ENCODE measurements around the gene NCKAP1. TPM values are rescaled to one million over a fixed set of nuclear protein-coding genes. Genes with fewer than 3 reads are reported as not detected.

NCKAP1 gene
- polyA plus RNA-seq, 1 donor = 81.7 TPM

- DNase-seq = no peak
Measured at GRCh38 chr2:182868054-182868796, 170.0 kb downstream of the NCKAP1 start.

- DNase-seq = no peak
Measured at GRCh38 chr2:182867426-182868053, 170.7 kb downstream of the NCKAP1 start.

DNA sequence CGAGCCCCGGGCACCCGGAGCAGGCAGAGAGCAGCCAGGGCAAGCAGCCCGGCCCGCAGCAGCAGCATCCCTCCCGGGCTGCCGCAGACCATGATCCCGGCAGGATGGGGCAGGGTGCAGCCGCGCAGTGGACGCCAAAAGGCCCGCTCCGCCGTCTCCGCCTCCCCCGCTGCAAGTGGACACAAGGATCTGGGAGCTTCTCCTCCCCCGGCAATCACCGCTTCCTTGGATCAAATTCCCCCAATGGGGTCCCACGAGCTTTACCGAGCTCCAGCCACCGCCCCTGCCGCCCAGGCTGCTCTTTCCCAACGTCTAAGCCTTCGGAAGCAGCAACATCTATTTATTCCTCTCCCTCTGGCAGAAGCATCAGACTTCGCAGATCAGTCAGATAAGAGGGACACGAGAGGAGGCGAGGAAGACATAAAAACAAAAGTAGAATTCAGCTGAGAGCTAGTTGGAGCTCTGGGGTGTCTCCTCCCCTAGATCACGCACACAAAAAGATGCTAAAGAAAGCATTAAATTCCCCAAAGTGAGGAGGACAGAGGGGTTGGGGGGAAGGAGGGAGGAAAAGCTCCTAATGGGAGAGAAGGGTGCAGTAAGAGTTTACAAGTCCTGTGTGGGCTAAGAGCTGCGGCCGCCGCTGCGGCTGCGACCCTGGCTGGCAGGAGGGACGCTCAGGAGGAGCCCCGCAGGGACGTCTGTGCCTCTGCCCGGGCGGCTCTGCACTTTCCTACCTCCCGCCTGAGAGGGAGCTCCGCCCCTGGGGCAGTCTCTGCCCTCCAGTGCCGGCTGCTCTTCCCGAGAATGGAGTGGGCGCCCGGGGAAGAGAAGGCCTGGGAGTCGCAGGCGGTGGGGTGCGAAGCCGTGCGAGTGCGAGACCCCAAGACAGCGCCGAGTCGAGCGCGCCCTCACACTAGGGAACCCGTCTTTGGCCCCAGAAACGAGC is 171.5 kb downstream of the NCKAP1 start, which contains the start of gene FRZB:
FRZB (minus strand) TSS at position 177 of the 946 bp plus-strand sequence; CDS start at position 92, 85 bp downstream.
- peak; percentile 80 for DNase-seq

GRCh38 chr2:182866095-182866460 is 172.2 kb downstream of the NCKAP1 start:
- DNase-seq = no peak

DNA sequence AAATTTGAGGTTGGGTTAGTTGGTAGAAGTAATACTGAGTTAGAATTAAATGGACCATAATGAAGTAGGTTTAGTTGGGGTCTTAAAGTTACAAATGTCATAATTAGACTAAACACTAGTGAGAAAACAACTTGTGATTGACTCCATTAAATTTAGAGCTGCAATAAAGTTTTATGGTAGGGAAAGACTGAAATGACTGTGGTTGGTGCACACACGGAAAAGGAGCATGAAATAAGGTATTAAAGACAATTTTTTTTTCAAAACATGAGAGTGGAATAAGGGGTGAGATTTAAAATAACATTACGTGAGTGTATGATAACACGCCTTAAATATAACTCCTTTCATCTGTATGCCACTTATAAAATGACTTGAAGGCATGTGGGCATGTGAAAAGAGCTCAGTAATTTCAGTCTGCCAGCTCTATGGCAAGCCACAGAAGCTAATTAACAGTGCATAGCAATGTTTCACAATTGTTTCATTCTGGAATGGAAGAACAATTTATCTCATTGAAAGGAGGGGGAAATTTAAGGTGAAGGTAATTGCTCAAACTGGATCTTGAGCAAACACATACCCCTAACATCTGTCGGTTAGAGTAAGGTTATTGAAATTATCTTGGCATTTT is 173.2 kb downstream of the NCKAP1 start:
- no peak for DNase-seq

DNA sequence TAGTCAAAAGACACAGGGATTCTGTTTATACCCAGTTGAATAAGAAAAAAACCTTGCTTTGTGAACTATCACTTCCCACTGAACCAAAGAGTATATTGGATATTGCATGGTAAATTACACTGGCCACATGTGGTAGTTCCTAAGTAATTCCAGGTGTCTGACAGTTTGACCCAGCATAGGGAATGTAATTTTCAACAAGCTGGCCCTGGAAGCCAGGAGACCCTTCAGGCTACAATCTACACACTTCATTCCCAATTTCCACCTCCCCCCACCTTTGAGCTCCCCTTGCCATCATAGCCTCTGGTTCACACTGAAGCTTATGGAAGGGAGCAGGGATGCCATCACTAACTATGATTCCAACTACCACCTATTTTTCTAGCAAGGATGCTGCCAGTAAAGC is 174.6 kb downstream of the NCKAP1 start:
- no peak for DNase-seq

GRCh38 chr2:182862091-182862490 is 176.2 kb downstream of the NCKAP1 start:
- no peak for DNase-seq

- no peak for DNase-seq
Measured at GRCh38 chr2:182860858-182861257, 177.4 kb downstream of the NCKAP1 start.

Other genes with a start within 250 kb of the NCKAP1 start
- gene FRZB, start 171.8 kb downstream of the NCKAP1 start, polyA plus RNA-seq (ENCODE audit: insufficient read length) = 40.4 TPM
- 2.0 TPM for gene DUSP19, start 40.3 kb upstream of the NCKAP1 start, polyA plus RNA-seq (ENCODE audit: insufficient read length)
- 13.9 TPM for gene NUP35, start 86.0 kb upstream of the NCKAP1 start, polyA plus RNA-seq (ENCODE audit: insufficient read length)

Measured in hindlimb muscle (tissue), 1 donor.